ENCODE results near the gene AP4S1.
"Not testable (repeated sequence)": the region's sequence is repeated elsewhere in the genome, so short reads cannot be mapped to it uniquely, and the experiment has no call there.

Gene AP4S1

GRCh38 chr14:31009836-31010574, 15.4 kb upstream of the AP4S1 start:
- DNase-seq, result no peak

- DNase-seq, result no peak
These were observed 14.5 kb upstream of the AP4S1 start for GRCh38 chr14:31010935-31011334.

GRCh38 chr14:31013841-31014240, 11.6 kb upstream of the AP4S1 start:
- no peak for DNase-seq

GRCh38 chr14:31018057-31018645, 7.3 kb upstream of the AP4S1 start:
- DNase-seq, result no peak

- no peak for DNase-seq
These were observed 4.4 kb upstream of the AP4S1 start for GRCh38 chr14:31020834-31021575.

- no peak for DNase-seq
These were observed 3.9 kb upstream of the AP4S1 start for GRCh38 chr14:31021576-31021949.

GRCh38 chr14:31022386-31022785, 3.1 kb upstream of the AP4S1 start:
- no peak for DNase-seq

GRCh38 chr14:31024010-31024480, 1.4 kb upstream of the AP4S1 start:
- no peak for DNase-seq

GRCh38 chr14:31024577-31025366, 677 bp upstream of the AP4S1 start:
- DNase-seq, result no peak

- DNase-seq, result no peak
These were observed 614 bp downstream of the AP4S1 start, which contains the start of gene STRN3 for GRCh38 chr14:31026077-31026449. Gene STRN3, minus strand, starts transcription at chr14:31026379. Its CDS starts 194 bp downstream, at chr14:31026185.

GRCh38 chr14:31026450-31027235, 1.2 kb downstream of the AP4S1 start:
- DNase-seq, result peak; percentile 88 to 91

- no peak for DNase-seq
These were observed 2.4 kb downstream of the AP4S1 start for GRCh38 chr14:31027847-31028246.

GRCh38 chr14:31029016-31029970, 3.8 kb downstream of the AP4S1 start:
- no peak for DNase-seq

GRCh38 chr14:31030469-31030868, 5.0 kb downstream of the AP4S1 start:
- no peak for DNase-seq

GRCh38 chr14:31036552-31036951, 11.1 kb downstream of the AP4S1 start:
- DNase-seq, result no peak

- no peak for DNase-seq
These were observed 12.3 kb downstream of the AP4S1 start for GRCh38 chr14:31037709-31038221.

- DNase-seq, result no peak
These were observed 13.2 kb downstream of the AP4S1 start for GRCh38 chr14:31038521-31039166.

GRCh38 chr14:31042300-31042699, 16.9 kb downstream of the AP4S1 start:
- no peak for DNase-seq

GRCh38 chr14:31042893-31043292, 17.4 kb downstream of the AP4S1 start:
- DNase-seq, result not testable (repeated sequence)

- no peak for DNase-seq
These were observed 17.9 kb downstream of the AP4S1 start for GRCh38 chr14:31043379-31043778.
